Endothelial cell of umbilical vein (primary cell): ENCODE results near the gene PDE1C. TPM values are rescaled to one million over a fixed set of nuclear protein-coding genes. Genes with fewer than 3 reads are reported as not detected.

Experiments used
- BruUV-seq: library from RNA; stranded (reverse); fragments of 400-500 nt; replicated peaks from 2 replicates; lab custom pipeline; 2021; lab: Mats Ljungman, UMichigan
- CTCF ChIA-PET: fragments of 300-600, 350-600 bp; sonication (Branson Sonifier 250); formaldehyde crosslinking; loops from one replicate; lab custom pipeline; 2021; ENCODE audit warnings: antibody characterized with exemption, inconsistent platforms; lab: Charles Lee
- POLR2A ChIA-PET: fragments of 300-600, 350-600 bp; sonication (Branson Sonifier 250); formaldehyde crosslinking; loops from one replicate; lab custom pipeline; 2021; ENCODE audit warnings: antibody characterized with exemption, inconsistent platforms; lab: Charles Lee
- DNase-seq: peaks from one replicate; pipeline ENCODE4 v3.0.0-alpha.2; 2011; ENCODE audit warnings: low read depth, low spot score
- FAIRE-seq: peaks from 2 replicates; lab custom pipeline; 2011; peaks lifted over from hg19 to GRCh38; lab: Jason Lieb, UNC
- H2AFZ ChIP-seq: 2 replicates; pipeline ENCODE4 v1.6.0; 2012; ENCODE audit warnings: low read depth, low read length, control low read depth, inconsistent platforms
- H3K27ac ChIP-seq: 2 replicates; pipeline ENCODE4 v1.5.1; 2011; ENCODE audit warnings: low read depth, mild to moderate bottlenecking, control low read depth, low read length, moderate library complexity; ENCODE audit not compliant: insufficient read depth
- H3K27me3 ChIP-seq, 2 experiments: 2 replicates each; pipeline versions ENCODE4 v1.6.0 to v1.6.1; 2011; ENCODE audit warnings: low read length in 2 of 2, mixed read lengths in 1 of 2; ENCODE audit not compliant: control insufficient read depth in 2 of 2, insufficient read depth in 2 of 2
- H3K36me3 ChIP-seq, 2 experiments: 2 replicates in 1 of 2; 3 replicates in 1 of 2; pipeline ENCODE4 v1.5.1; 2011; ENCODE audit warnings: low read length in 2 of 2, mild to moderate bottlenecking in 1 of 2, moderate library complexity in 1 of 2; ENCODE audit not compliant: control insufficient read depth in 2 of 2, insufficient read depth in 2 of 2; ENCODE audit errors: extremely low read depth in 1 of 2
- H3K4me1 ChIP-seq: 3 replicates; pipeline ENCODE4 v1.5.1; 2011; ENCODE audit warnings: mild to moderate bottlenecking, low read length; ENCODE audit not compliant: control insufficient read depth, insufficient read depth; ENCODE audit errors: extremely low read depth
- H3K4me2 ChIP-seq: 2 replicates; pipeline ENCODE4 v1.6.1; 2011; ENCODE audit warnings: low read length, control low read depth, mixed read lengths; ENCODE audit not compliant: insufficient read depth
- H3K4me3 ChIP-seq, 3 experiments: fragments of 200-600 bp in 1 of 3; sonication (generic), shearing (Covaris generic) in 1 of 3; replicated peaks in 1 of 3; 2 replicates each; pipeline ENCODE4 v1.5.1; 2011 to 2016; ENCODE audit warnings: control low read depth in 3 of 3, low read length in 3 of 3, mild to moderate bottlenecking in 2 of 3, inconsistent platforms in 1 of 3, low read depth in 1 of 3, moderate library complexity in 1 of 3; ENCODE audit not compliant: insufficient read depth in 1 of 3
- H3K79me2 ChIP-seq: 2 replicates; pipeline ENCODE4 v1.6.0; 2012; ENCODE audit warnings: low read length, inconsistent platforms; ENCODE audit not compliant: control insufficient read depth, insufficient read depth
- H3K9ac ChIP-seq: replicated peaks from 2 replicates; pipeline ENCODE3; 2011; ENCODE audit warnings: low read length, control low read depth; ENCODE audit not compliant: insufficient read depth; ENCODE audit errors: extremely low read depth
- H3K9me1 ChIP-seq: replicated peaks from 3 replicates; pipeline ENCODE4 v1.6.0; 2011; ENCODE audit warnings: mild to moderate bottlenecking, low read length; ENCODE audit not compliant: control insufficient read depth, insufficient read depth; ENCODE audit errors: extremely low read depth
- H3K9me3 ChIP-seq: replicated peaks from 2 replicates; pipeline ENCODE4 v1.5.1; 2012; ENCODE audit warnings: low read length, inconsistent platforms; ENCODE audit not compliant: control insufficient read depth, insufficient read depth
- H4K20me1 ChIP-seq: replicated peaks from 2 replicates; pipeline ENCODE3; 2011; ENCODE audit warnings: mild to moderate bottlenecking, low read length; ENCODE audit not compliant: control insufficient read depth, insufficient read depth; ENCODE audit errors: extremely low read depth
- EZH2 ChIP-seq: IDR thresholded peaks from 2 replicates; pipeline ENCODE4 v1.6.1; 2012; ENCODE audit warnings: borderline replicate concordance, low read depth, mild to moderate bottlenecking, moderate library complexity, low read length, inconsistent platforms; ENCODE audit not compliant: severe bottlenecking
- FOS ChIP-seq: IDR thresholded peaks from 2 replicates; pipeline ENCODE4 v1.6.1; 2011; ENCODE audit warnings: mild to moderate bottlenecking, low read length, moderate library complexity, borderline replicate concordance; ENCODE audit not compliant: insufficient read depth
- GATA2 ChIP-seq: IDR thresholded peaks from 2 replicates; pipeline ENCODE4 v1.7.0; 2011; ENCODE audit warnings: low read depth, mild to moderate bottlenecking, moderate library complexity, mixed read lengths, low read length; ENCODE audit not compliant: insufficient read length, insufficient read depth
- JUN ChIP-seq: IDR thresholded peaks from 2 replicates; pipeline ENCODE4 v1.6.1; 2011; ENCODE audit warnings: borderline replicate concordance, low read depth; ENCODE audit not compliant: insufficient read length, insufficient read depth
- MYC ChIP-seq: IDR thresholded peaks from one replicate; pipeline ENCODE4 v1.6.1; 2011; ENCODE audit warnings: mild to moderate bottlenecking, low read depth, low read length
- POLR2A ChIP-seq: IDR thresholded peaks from 2 replicates; pipeline ENCODE4 v1.6.1; 2012; ENCODE audit warnings: low read depth, mild to moderate bottlenecking, control low read depth, low read length
- POLR2AphosphoS5 ChIP-seq: IDR thresholded peaks from 2 replicates; pipeline ENCODE4 v1.6.1; 2012; ENCODE audit warnings: low read depth, mild to moderate bottlenecking, control low read depth, low read length, moderate library complexity; ENCODE audit not compliant: insufficient read depth
- dilution Hi-C: fragments of 300-500 bp; cut with MboI; formaldehyde crosslinking; loops from one replicate; pipeline ENCODE4 v1.15.0; 2019; ENCODE audit warnings: low sequenced_read_pairs; ENCODE audit not compliant: extremely low pct_ligation_motif_present
- intact Hi-C: fragments of 100-400 bp; cut with micrococcal nuclease; formaldehyde crosslinking; loops from one replicate; pipeline ENCODE4 v1.10.0; 2022
- polyA plus RNA-seq, 4 experiments: library from polyadenylated mRNA; depleted of rRNA in 3 of 4; stranded (reverse) in 3 of 4; unstranded in 1 of 4; fragments of >200 nt; gene quantifications; 2 replicates each; pipeline versions ENCODE4 v1.2.1 to v1.2.3, GENCODE V29; 2011 to 2012; ENCODE audit warnings: missing spikeins in 1 of 4
- total RNA-seq: library from RNA; stranded (reverse); gene quantifications from 2 replicates; pipeline ENCODE4 v1.2.3, GENCODE V29; 2021
- TF ChIP-seq, protein P1 (sequence below), 2 donors: IDR thresholded peaks; 1 replicate in 1 of 2; 2 replicates in 1 of 2; pipeline ENCODE4 v1.5.1; 2011; ENCODE audit warnings: low read length in 2 of 2, mild to moderate bottlenecking in 2 of 2, moderate library complexity in 2 of 2, control low read depth in 1 of 2, inconsistent platforms in 1 of 2, low read depth in 1 of 2; ENCODE audit not compliant: insufficient read depth in 1 of 2; ENCODE audit errors: extremely low read depth in 1 of 2
- TF ChIP-seq, protein P2 (sequence below): IDR thresholded peaks from 2 replicates; pipeline ENCODE4 v1.6.1; 2011; ENCODE audit not compliant: insufficient read depth, insufficient read length

The PDE1C gene
- total and polyA plus RNA-seq, 2 donors (not counting 3 experiments of a cell fraction or from before 2014, with no cell fraction given), result 0.90 to 3.1 TPM

DNA sequence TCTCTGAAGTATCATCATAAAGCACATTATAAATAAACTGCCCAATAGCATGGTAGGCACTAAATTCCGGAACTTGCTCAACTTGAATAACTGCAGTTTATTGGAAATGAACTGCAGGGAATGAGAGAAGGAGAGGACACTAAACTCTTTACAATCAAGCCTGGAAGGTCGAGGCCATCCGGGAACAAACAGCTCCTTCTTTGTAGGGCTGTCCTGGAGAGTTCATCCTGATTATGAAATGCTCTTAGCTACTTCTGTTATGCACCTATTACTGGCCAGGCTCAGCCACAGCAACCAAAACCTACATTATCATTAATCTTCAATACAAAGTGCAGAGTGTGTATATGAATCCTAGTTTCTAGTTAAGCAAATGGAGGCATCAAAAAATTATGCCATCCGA lies 318.5 kb downstream of the PDE1C start:
- Histone ChIP-seq H3K27me3 (no peaks in the 10 kb centered on the region), H3K9me1 (no peaks in the 10 kb centered on the region), H3K4me3 (no peak overlapping the region), H2AFZ (no peak overlapping the region), H3K79me2 (no peaks in the 10 kb centered on the region), H3K9ac (no peak overlapping the region), H3K4me1 (no peaks in the 10 kb centered on the region), H3K36me3 (no peaks in the 10 kb centered on the region), H3K9me3 (no peaks in the 10 kb centered on the region), H3K27ac (no peak overlapping the region), H4K20me1 (no peaks in the 10 kb centered on the region), H3K4me2 (no peak overlapping the region)
- ChIA-PET POLR2A (no interaction called here), CTCF (interaction anchor here (1.0 kb wide), 2 partner anchors 310 to 453 kb away, joined by 3 to 4 read pairs; no protein-coding TSS in a partner anchor)
- BruUV-seq, result no TSS peak
- FAIRE-seq (no peak), DNase-seq (no peak)
- dilution Hi-C loops, result no loop called here
- no peak for TF ChIP-seq POLR2A
- TF ChIP-seq GATA2, result no peak
- no peak for TF ChIP-seq MYC
- TF ChIP-seq, protein P1, sequence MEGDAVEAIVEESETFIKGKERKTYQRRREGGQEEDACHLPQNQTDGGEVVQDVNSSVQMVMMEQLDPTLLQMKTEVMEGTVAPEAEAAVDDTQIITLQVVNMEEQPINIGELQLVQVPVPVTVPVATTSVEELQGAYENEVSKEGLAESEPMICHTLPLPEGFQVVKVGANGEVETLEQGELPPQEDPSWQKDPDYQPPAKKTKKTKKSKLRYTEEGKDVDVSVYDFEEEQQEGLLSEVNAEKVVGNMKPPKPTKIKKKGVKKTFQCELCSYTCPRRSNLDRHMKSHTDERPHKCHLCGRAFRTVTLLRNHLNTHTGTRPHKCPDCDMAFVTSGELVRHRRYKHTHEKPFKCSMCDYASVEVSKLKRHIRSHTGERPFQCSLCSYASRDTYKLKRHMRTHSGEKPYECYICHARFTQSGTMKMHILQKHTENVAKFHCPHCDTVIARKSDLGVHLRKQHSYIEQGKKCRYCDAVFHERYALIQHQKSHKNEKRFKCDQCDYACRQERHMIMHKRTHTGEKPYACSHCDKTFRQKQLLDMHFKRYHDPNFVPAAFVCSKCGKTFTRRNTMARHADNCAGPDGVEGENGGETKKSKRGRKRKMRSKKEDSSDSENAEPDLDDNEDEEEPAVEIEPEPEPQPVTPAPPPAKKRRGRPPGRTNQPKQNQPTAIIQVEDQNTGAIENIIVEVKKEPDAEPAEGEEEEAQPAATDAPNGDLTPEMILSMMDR (IDR thresholded peaks at IDR 0.05; ENCODE audit: extremely low read depth in 1 of 2, insufficient read depth in 1 of 2, low read depth in 1 of 2, low read length in 2 of 2), result no peak
- no peak for TF ChIP-seq FOS
- TF ChIP-seq, protein P2, sequence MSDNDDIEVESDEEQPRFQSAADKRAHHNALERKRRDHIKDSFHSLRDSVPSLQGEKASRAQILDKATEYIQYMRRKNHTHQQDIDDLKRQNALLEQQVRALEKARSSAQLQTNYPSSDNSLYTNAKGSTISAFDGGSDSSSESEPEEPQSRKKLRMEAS, result no peak
- no peak for TF ChIP-seq EZH2
- TF ChIP-seq JUN, result no peak
- TF ChIP-seq POLR2AphosphoS5, result no peak
- intact Hi-C loops, result no loop called here
